ENCODE data around the gene ZFHX2.

Gene ZFHX2

DNA sequence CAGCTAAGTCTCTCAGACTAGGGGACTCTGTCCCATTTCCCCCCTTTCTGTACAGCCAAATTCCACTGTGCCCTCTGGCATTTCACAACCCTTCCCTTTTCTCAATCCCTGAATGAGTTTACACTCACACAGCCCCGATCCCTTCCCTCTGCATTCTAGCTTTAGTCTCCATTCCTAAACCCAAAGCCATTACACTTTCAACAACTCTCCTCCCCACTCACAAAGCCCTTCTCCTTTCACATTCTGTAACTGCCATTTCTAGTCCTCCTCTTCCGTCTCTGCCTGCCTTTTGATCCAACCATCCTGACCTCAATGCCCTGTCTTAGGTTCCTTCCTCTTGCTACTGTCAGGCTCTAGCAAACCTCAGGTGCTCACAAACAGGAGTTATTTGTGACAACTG, 3.6 kb downstream of the ZFHX2 start:
- no peak for ATAC-seq (ENCODE audit: insufficient read depth, low read depth)
- peaks cover 23% of the 10 kb centered on the region for H3K4me1 ChIP-seq (ENCODE audit: insufficient read depth, low read length)
- no peaks in the 10 kb centered on the region for H4K20me1 ChIP-seq (ENCODE audit: insufficient read depth, low read length)
- no peaks in the 10 kb centered on the region for H3K36me3 ChIP-seq (ENCODE audit: insufficient read depth, low read length)
- no peak overlapping the region for H2AFZ ChIP-seq (ENCODE audit: low read depth, low read length)
- H3K27me3 ChIP-seq (ENCODE audit: insufficient read depth, low read length, poor library complexity), result no peaks in the 10 kb centered on the region
- no peak overlapping the region for H3K4me2 ChIP-seq (ENCODE audit: insufficient read depth, low read length)
- H3K27ac ChIP-seq (ENCODE audit: low read length), result no peak overlapping the region
- TF ChIP-seq, protein P1, sequence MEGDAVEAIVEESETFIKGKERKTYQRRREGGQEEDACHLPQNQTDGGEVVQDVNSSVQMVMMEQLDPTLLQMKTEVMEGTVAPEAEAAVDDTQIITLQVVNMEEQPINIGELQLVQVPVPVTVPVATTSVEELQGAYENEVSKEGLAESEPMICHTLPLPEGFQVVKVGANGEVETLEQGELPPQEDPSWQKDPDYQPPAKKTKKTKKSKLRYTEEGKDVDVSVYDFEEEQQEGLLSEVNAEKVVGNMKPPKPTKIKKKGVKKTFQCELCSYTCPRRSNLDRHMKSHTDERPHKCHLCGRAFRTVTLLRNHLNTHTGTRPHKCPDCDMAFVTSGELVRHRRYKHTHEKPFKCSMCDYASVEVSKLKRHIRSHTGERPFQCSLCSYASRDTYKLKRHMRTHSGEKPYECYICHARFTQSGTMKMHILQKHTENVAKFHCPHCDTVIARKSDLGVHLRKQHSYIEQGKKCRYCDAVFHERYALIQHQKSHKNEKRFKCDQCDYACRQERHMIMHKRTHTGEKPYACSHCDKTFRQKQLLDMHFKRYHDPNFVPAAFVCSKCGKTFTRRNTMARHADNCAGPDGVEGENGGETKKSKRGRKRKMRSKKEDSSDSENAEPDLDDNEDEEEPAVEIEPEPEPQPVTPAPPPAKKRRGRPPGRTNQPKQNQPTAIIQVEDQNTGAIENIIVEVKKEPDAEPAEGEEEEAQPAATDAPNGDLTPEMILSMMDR (IDR thresholded peaks at IDR 0.05; ENCODE audit: borderline replicate concordance, extremely low read depth, low read length, poor library complexity, severe bottlenecking), result no peak
- no peak for TF ChIP-seq EZH2 (IDR thresholded peaks at IDR 0.05; ENCODE audit: borderline replicate concordance, low read depth, low read length, severe bottlenecking)
- H3K79me2 ChIP-seq (ENCODE audit: insufficient read depth, low read length), result peaks cover 10% of the 10 kb centered on the region
- no peak overlapping the region for H3K9ac ChIP-seq (ENCODE audit: low read depth, low read length)
- no peaks in the 10 kb centered on the region for H3K9me3 ChIP-seq (ENCODE audit: insufficient read depth, low read length, severe bottlenecking)
- H3K4me3 ChIP-seq (ENCODE audit: low read depth in 1 of 2, low read length in 2 of 2), result no peak overlapping the region
- DNase-seq, result no peak

DNA sequence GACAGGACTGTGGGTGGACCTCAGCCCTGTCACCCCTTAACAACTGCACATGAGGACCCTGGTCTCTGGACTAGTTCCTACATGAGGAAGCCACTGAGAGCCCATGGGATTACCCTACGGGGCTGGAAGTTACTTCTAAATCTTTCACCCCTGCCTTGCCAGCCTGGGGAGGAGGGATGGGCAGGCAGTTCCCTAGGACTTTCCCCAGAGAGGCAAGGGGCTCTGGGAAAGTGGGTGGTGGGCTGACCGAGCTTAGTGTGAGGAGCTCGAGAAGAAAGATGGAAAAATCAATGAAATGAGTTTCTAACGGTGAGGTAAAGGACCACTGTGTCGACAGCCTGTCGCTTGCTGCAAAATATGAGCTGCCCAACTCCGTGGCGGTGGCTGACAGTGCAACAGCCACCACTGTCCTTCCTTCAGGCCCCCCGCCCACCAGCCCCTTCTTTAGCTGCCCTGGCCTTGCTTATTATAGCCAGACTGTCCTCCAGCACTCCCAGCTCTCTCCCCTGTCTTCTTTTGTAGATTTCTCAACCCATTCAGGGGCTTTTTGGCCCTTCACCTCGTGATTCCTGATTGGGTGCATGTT, 5.0 kb downstream of the ZFHX2 start:
- no peaks in the 10 kb centered on the region for H3K9me3 ChIP-seq (ENCODE audit: insufficient read depth, low read length, severe bottlenecking)
- H3K4me1 ChIP-seq (ENCODE audit: insufficient read depth, low read length), result peaks cover 16% of the 10 kb centered on the region
- H3K79me2 ChIP-seq (ENCODE audit: insufficient read depth, low read length), result peaks cover 10% of the 10 kb centered on the region
- no peaks in the 10 kb centered on the region for H3K27me3 ChIP-seq (ENCODE audit: insufficient read depth, low read length, poor library complexity)
- H3K36me3 ChIP-seq (ENCODE audit: insufficient read depth, low read length), result no peaks in the 10 kb centered on the region
- no peak overlapping the region for H3K9ac ChIP-seq (ENCODE audit: low read depth, low read length)
- no peak overlapping the region for H3K4me3 ChIP-seq (ENCODE audit: low read depth in 1 of 2, low read length in 2 of 2)
- no peak overlapping the region for H3K27ac ChIP-seq (ENCODE audit: low read length)
- ATAC-seq (ENCODE audit: insufficient read depth, low read depth) (no peak), DNase-seq (no peak)
- TF ChIP-seq, protein P1 (IDR thresholded peaks at IDR 0.05; ENCODE audit: borderline replicate concordance, extremely low read depth, low read length, poor library complexity, severe bottlenecking), result no peak
- no peak for TF ChIP-seq EZH2 (IDR thresholded peaks at IDR 0.05; ENCODE audit: borderline replicate concordance, low read depth, low read length, severe bottlenecking)
- no peak overlapping the region for H2AFZ ChIP-seq (ENCODE audit: low read depth, low read length)
- no peak overlapping the region for H3K4me2 ChIP-seq (ENCODE audit: insufficient read depth, low read length)
- H4K20me1 ChIP-seq (ENCODE audit: insufficient read depth, low read length), result no peaks in the 10 kb centered on the region

DNA sequence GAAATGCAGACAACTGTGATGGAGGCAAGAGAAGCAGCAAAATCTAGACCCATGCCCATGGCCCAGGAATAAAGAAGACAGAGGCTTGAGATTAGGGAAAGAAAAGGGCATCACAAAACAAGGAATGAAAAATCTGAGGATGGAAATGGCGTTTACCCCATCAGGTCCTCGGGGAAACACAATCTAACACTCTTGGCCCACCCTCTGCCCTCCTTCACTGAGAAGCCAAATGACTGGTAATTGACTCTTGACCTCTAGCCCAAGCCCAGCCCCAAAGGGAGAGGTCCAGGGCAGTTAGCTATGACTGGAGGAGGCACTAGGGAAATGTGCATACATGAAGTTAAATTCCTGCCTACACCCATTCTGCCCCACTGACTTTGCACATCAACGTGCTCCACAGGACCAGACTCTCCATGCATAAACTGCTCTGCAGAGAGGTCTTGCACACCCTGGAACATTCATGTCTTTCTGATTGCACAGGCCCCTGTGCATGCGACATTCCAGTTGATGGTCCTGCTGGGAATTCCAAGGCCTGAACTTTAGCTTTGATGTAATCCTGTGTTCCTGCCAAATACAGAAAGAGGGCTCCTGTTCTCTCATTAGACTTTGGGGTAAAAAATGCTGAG, 5.7 kb downstream of the ZFHX2 start:
- Histone ChIP-seq H3K4me2 (ENCODE audit: insufficient read depth, low read length) (no peak overlapping the region), H3K9me3 (ENCODE audit: insufficient read depth, low read length, severe bottlenecking) (no peaks in the 10 kb centered on the region), H2AFZ (ENCODE audit: low read depth, low read length) (no peak overlapping the region), H3K27me3 (ENCODE audit: insufficient read depth, low read length, poor library complexity) (no peaks in the 10 kb centered on the region), H3K27ac (ENCODE audit: low read length) (no peak overlapping the region), H4K20me1 (ENCODE audit: insufficient read depth, low read length) (no peaks in the 10 kb centered on the region), H3K4me3 (ENCODE audit: low read depth in 1 of 2, low read length in 2 of 2) (no peak overlapping the region), H3K4me1 (ENCODE audit: insufficient read depth, low read length) (peaks cover 12% of the 10 kb centered on the region), H3K36me3 (ENCODE audit: insufficient read depth, low read length) (no peaks in the 10 kb centered on the region), H3K9ac (ENCODE audit: low read depth, low read length) (no peak overlapping the region), H3K79me2 (ENCODE audit: insufficient read depth, low read length) (peaks cover 7% of the 10 kb centered on the region)
- TF ChIP-seq EZH2 (IDR thresholded peaks at IDR 0.05; ENCODE audit: borderline replicate concordance, low read depth, low read length, severe bottlenecking), result no peak
- TF ChIP-seq, protein P1 (IDR thresholded peaks at IDR 0.05; ENCODE audit: borderline replicate concordance, extremely low read depth, low read length, poor library complexity, severe bottlenecking), result no peak
- DNase-seq, result no peak
- no peak for ATAC-seq (ENCODE audit: insufficient read depth, low read depth)
